GM19455 (cell line): ENCODE results near the gene DNMT3B.
"Not testable (repeated sequence)": the region's sequence is repeated elsewhere in the genome, so short reads cannot be mapped to it uniquely, and the experiment has no call there.

Experiments
- ATAC-seq: cut with Tn5 transposase; IDR thresholded peaks from one replicate; pipeline ENCODE4 v1.9.1; 2021; ENCODE audit not compliant: unreplicated experiment

Gene DNMT3B

DNA sequence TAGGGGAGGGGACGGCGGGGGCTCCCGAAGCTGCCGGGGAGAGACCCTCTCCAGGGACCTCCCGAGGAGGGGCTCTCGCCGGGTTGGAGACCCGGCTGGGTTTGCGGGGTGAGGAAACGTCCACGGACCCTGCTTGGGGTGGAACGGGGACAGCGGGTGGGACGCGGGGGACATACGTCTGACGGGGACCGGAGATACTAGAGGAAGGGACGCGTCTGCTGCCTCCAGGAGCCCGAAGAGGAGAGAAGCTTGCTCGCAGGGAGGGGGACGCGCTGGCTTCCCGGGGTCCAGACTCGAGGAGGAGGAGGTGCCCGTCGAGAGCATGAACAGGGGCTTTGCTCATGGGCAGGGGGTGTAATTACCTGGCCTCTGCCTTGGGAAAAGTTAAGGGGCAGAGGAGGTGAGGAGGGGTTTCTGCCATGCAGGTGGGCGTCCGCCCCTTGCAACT, 593 bp downstream of the DNMT3B start:
- peak; percentile 22 for ATAC-seq

- no peak for ATAC-seq
Measured at GRCh38 chr20:32763202-32764004, 1.2 kb downstream of the DNMT3B start.

DNA sequence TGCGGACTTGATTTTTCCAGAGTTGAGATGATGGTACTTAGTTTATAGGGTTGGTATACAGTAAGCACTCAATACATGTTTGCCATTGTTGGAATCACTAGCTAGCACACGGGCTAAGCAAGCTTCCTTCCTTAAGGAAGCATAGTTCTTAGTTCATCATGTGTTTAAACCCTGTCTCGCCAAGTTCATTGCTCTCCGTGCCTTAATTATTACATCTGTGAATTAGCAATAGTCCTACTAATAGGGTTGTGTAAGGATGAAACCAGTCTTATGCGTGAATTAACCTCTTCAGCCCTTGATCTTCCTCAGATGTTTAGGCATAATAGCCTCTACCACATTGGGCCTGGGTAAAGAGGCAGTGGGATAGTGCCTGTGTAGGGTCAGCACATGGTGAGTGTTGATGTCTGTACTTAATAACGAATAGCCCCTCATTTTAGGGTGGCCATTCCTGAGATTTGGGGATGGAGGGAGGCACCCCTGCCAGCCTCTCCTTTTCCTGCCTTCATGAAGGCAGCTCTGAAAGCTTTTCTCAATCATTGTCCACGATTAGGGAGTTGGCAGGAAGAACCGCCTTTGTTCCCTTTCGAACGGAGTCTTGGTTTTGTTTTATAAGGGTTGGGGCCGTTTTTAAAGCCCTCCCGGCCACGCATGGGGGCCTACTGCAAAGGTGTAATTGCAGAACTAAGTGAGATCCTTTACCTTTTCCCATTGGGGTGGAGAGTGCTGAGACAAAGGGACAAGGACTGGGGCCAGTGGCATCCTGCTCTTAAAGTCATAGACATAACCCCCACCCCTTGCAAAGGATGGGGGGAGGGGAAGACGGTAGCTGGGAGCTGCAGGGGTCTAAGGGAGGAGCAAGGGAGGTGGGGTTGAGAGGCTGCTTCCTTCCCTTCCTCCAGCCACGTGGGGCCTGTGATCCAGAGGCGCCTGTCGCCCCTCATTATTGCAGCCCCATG, 2.1 kb downstream of the DNMT3B start:
- ATAC-seq = no peak

DNA sequence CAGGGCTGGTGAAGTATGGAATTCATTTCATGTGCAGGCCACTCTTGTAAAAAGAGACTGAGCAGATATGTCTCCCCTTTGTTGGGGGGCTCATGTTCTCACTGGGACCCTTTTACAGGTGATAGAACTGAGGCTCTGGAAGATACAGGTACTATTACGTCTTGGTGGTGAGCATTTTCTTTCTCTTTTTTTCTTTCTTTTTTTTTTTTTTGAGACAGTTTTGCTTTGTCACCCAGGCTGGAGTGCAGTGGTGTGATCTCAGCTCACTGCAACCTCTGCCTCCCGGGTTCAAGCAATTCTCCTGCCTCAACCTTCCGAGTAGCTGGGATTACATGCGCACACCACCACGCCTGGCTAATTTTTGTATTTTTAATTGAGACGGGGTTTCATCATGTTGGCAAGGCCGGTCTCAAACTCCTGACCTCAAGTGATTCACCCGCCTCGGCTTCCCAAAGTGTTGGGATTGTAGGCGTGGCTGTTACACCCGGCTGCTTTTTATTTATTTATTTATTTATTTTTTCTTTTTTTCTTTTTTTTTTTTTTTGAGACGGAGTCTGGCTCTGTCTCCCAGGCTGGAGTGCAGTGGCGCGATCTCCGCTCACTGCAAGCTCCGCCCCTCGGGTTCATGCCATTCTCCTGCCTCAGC, 3.2 kb downstream of the DNMT3B start:
- not testable (repeated sequence) for ATAC-seq

- ATAC-seq = no peak
Measured at GRCh38 chr20:32767418-32768198, 5.4 kb downstream of the DNMT3B start.

DNA sequence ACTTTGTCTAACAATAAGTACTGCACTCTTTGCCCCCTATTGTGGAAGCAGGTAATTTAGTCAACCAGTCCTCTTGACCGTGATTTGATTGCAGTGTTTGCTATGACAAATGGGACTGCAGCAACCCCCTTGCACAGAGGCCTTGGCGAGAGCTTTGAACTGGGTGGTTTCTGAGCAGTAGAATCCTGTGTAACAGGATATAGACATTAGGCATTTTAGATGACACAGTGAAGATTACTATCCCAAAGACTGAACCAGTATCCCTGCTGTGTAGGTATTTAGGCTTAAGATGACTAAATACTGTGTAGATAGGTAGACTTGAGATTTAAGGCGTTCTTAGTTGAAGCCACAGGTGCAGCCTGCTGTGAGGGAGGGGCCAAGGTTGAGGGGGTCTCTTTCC, 9.9 kb downstream of the DNMT3B start:
- no peak for ATAC-seq

DNA sequence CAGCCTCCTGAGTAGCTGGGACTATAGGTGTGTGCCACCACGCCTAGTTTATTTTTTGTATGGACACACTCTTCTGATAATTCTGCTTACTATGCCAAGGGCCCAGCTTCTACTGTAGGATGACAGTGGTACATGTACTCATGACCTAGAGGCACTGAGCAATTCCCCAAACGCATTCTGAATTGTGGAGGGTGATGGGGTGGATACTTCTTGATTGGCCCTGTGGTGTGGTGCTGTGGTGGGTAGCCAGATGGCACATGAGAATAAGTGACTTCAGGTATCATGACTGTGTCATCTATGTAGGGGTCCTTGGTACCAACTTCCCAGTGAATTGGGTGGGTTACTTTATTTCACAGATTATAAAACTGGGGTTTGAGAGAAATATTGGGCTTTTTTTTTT, 11.0 kb downstream of the DNMT3B start:
- no peak for ATAC-seq

DNA sequence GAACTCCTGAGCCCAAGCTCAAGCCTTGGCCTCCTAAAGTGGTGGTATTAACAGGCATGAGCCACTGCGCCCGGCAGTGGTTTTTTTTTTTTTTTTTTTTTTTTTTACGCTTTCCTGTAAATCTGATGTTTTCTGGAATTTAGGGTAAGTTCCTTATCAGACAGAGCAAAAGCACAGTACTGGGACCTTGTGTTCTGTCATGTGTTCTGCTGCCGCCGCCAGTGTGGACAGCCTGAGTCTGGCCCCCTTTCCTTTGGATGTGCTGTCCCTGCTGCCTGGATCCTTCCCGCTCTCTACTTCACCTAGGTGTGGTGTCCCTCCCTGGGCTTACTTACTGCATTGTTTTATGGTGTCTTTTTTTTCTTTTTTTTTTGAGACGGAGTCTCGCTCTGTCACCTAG, 11.7 kb downstream of the DNMT3B start:
- no peak for ATAC-seq

- ATAC-seq = no peak
Measured at GRCh38 chr20:32775336-32775991, 13.3 kb downstream of the DNMT3B start.

- ATAC-seq = no peak
Measured at GRCh38 chr20:32777177-32777956, 15.2 kb downstream of the DNMT3B start.

GRCh38 chr20:32779500-32780211, 17.5 kb downstream of the DNMT3B start:
- no peak for ATAC-seq

- ATAC-seq = no peak
Measured at GRCh38 chr20:32780278-32780677, 18.1 kb downstream of the DNMT3B start.

GRCh38 chr20:32780749-32781655, 18.8 kb downstream of the DNMT3B start:
- no peak for ATAC-seq

- no peak for ATAC-seq
Measured at GRCh38 chr20:32784369-32785080, 22.3 kb downstream of the DNMT3B start.

DNA sequence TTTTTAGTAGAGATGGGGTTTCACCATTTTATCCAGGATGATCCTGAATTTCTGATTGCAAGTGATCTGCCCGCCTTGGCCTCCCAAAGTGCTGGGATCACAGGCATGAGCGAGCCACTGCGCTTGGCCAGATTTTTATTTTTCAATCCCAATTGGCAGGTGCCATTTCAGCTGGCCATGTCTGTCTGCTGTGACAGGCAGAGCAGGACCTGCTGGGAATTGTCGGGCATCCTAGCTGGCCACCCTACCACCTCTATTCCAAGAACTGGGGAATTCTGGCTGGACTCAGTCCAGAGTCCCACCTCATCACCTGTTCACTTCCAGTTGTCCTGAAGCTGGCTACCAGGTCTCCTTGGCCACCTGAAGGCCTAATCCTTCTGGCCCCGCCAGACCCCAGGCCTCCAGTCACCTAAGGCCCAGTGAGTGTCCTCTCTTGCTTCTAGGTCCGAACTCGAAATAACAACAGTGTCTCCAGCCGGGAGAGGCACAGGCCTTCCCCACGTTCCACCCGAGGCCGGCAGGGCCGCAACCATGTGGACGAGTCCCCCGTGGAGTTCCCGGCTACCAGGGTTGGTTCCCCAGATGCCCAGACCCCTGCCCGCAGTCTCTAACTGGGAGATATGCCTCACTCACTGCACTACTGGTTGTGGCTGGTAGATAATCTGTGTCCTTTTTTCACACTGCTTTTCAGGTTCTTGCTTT, 24.0 kb downstream of the DNMT3B start:
- ATAC-seq = no peak

DNA sequence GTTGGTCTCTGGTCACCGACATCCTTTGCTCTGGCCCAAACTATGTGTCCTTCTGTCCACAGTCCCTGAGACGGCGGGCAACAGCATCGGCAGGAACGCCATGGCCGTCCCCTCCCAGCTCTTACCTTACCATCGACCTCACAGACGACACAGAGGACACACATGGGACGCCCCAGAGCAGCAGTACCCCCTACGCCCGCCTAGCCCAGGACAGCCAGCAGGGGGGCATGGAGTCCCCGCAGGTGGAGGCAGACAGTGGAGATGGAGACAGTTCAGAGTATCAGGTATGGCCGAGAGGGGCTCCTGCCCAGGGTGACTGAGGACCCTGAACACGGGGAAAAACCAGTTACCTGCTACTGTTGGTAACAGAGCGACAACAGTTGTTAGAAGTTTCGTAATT, 25.0 kb downstream of the DNMT3B start:
- no peak for ATAC-seq
